ENCODE measurements around the gene CMTM2. TPM values are rescaled to one million over a fixed set of nuclear protein-coding genes. Genes with fewer than 3 reads are reported as not detected.
A peak's percentile ranks its signal among the peaks of the same experiment; 100 is the strongest.

CMTM2 gene
- total and polyA plus RNA-seq, 9 of the 15 experiments (the other 6 are each of a cell fraction or from before 2014, with no cell fraction given): not detected

GRCh38 chr16:66549284-66550131 is 29.8 kb upstream of the CMTM2 start, which contains the start of gene TK2 (continued):
- no peak for TF ChIP-seq DLX4 (CRISPR knock-in tag; IDR thresholded peaks at IDR 0.05)
- no peak for TF ChIP-seq KLF16 (IDR thresholded peaks at IDR 0.05)
- no peak for TF ChIP-seq TRIM24 (IDR thresholded peaks at IDR 0.05)
- no peak for TF ChIP-seq ZNF134 (CRISPR knock-in tag; conservative IDR thresholded peaks at IDR 0.05)
- no peak for TF ChIP-seq THAP7 (CRISPR knock-in tag; IDR thresholded peaks at IDR 0.05)
- TF ChIP-seq PHF21A (IDR thresholded peaks at IDR 0.05; ENCODE audit: borderline replicate concordance, low read depth): peak; percentile 54; the same call in 1 of the 2 replicates
- TF ChIP-seq ZC3H8 (IDR thresholded peaks at IDR 0.05): no peak
- TF ChIP-seq MYC (IDR thresholded peaks at IDR 0.05; ENCODE audit: low read depth, low read length): peak; percentile 24; the same call in 1 of the 2 replicates
- TF ChIP-seq MYC (CRISPR knock-in tag; IDR thresholded peaks at IDR 0.05; ENCODE audit: borderline replicate concordance, low read depth): peak; percentile 22; the same call in 1 of the 2 replicates
- TF ChIP-seq NELFE (IDR thresholded peaks at IDR 0.05; ENCODE audit: insufficient read depth, insufficient read length): no peak
- no peak for TF ChIP-seq PHTF2 (CRISPR knock-in tag; IDR thresholded peaks at IDR 0.05)
- TF ChIP-seq PHF8 (IDR thresholded peaks at IDR 0.05; ENCODE audit: borderline replicate concordance, low read length): peak; percentile 90
- TF ChIP-seq SNAPC5 (CRISPR knock-in tag; IDR thresholded peaks at IDR 0.05): no peak
- TF ChIP-seq SPI1 (IDR thresholded peaks at IDR 0.05; ENCODE audit: borderline replicate concordance, low read depth, low read length): no peak
- TF ChIP-seq NR0B1 (IDR thresholded peaks at IDR 0.05; ENCODE audit: partially characterized antibody): no peak
- TF ChIP-seq ZBTB17 (CRISPR knock-in tag; IDR thresholded peaks at IDR 0.05): no peak
- no peak for TF ChIP-seq NCOA6 (IDR thresholded peaks at IDR 0.05)
- TF ChIP-seq SP1 (CRISPR knock-in tag; IDR thresholded peaks at IDR 0.05): 0 out of 2 replicates have a peak, but pooled peaks have one; percentile 33
- TF ChIP-seq ZNF75A (CRISPR knock-in tag; IDR thresholded peaks at IDR 0.05): no peak
- peak; percentile 87 for TF ChIP-seq BRD4 (IDR thresholded peaks at IDR 0.05)
- no peak for TF ChIP-seq IRF2 (CRISPR knock-in tag; IDR thresholded peaks at IDR 0.05)
- peak; percentile 42; the same call in 1 of the 2 replicates for TF ChIP-seq ARID4B (CRISPR knock-in tag; IDR thresholded peaks at IDR 0.05)
- TF ChIP-seq ZNF830 (CRISPR knock-in tag; IDR thresholded peaks at IDR 0.05): no peak
- no peak for TF ChIP-seq ZSCAN29 (IDR thresholded peaks at IDR 0.05)

Measured in K562 (cell line).